SK-N-MC (cell line): ENCODE data around the gene TSHB.
"Not testable (repeated sequence)": the region's sequence is repeated elsewhere in the genome, so short reads cannot be mapped to it uniquely, and the experiment has no call there.

ENCODE experiments used
- DNase-seq: peaks from one replicate; pipeline ENCODE4 v3.0.0-alpha.2; 2011; ENCODE audit warnings: low read depth, low spot score
- H3K27ac ChIP-seq: fragments of 200-600 bp; sonication (generic); 2 replicates; pipeline ENCODE4 v1.5.1; 2016; ENCODE audit warnings: mixed run types
- H3K36me3 ChIP-seq: fragments of 200-600 bp; sonication (generic); 2 replicates; pipeline ENCODE4 v1.6.1; 2017; ENCODE audit warnings: antibody characterized with exemption, low read length, mixed read lengths; ENCODE audit not compliant: insufficient read depth
- H3K4me3 ChIP-seq: fragments of 200-600 bp; sonication (generic); 2 replicates; pipeline ENCODE4 v1.5.1; 2016
- H3K9ac ChIP-seq: fragments of 200-600 bp; sonication (generic); 2 replicates; pipeline ENCODE4 v1.8.0; 2017; ENCODE audit warnings: mixed run types, mixed read lengths; ENCODE audit not compliant: insufficient read length
- H3K9me3 ChIP-seq: fragments of 200-600 bp; sonication (generic); 2 replicates; pipeline ENCODE4 v1.6.1; 2017; ENCODE audit warnings: low read depth, mild to moderate bottlenecking, antibody characterized with exemption, low read length, moderate library complexity, mixed read lengths
- EZH2 ChIP-seq: fragments of 200-600 bp; sonication (generic); IDR thresholded peaks from one replicate; pipeline ENCODE4 v1.6.1; 2017; ENCODE audit warnings: antibody characterized with exemption
- FOXP2 ChIP-seq: optimal IDR thresholded peaks from 2 replicates; pipeline ENCODE3; 2011; ENCODE audit warnings: mild to moderate bottlenecking, moderate library complexity; ENCODE audit not compliant: insufficient read depth; ENCODE audit errors: extremely low read length, control extremely low read depth
- POLR2AphosphoS5 ChIP-seq: IDR thresholded peaks from 2 replicates; pipeline ENCODE4 v1.6.1; 2012; ENCODE audit warnings: mild to moderate bottlenecking, low read depth, low read length, borderline replicate concordance

TSHB gene

DNA sequence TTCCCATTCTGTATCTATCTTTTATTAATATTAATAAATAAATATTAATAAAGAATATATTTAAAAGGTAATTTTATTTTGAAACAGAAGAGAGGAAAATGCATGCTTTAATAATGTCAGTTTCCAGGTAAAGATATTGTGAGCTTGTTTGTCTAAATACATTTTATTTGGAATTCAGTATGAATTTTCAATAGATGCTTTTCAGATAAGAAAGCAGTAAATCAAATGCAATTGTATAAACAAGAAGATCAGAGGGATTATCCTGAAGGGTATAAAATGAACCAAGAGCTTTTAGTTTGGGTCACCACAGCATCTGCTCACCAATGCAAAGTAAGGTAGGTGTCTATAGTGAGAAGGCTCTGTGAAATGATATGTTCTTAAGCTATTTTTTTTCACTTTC is at the start of gene TSHB:
Gene TSHB (plus strand): TSS at position 301 of the 400 bp plus-strand sequence. CDS start 3,537 bp downstream, outside the sequence.
- no peaks in the 10 kb centered on the region for H3K9me3 ChIP-seq
- DNase-seq, result no peak
- no peak within 1 kb of the TSS for H3K4me3 ChIP-seq
- TF ChIP-seq POLR2AphosphoS5, result no peak
- TF ChIP-seq FOXP2, result no peak
- no peak for TF ChIP-seq EZH2
- H3K36me3 ChIP-seq, result no peaks in the 10 kb centered on the region
- H3K9ac ChIP-seq, result no peak within 1 kb of the TSS
- H3K27ac ChIP-seq, result no peak within 1 kb of the TSS

- no peak for DNase-seq
- no peak for TF ChIP-seq POLR2AphosphoS5
- no peak for TF ChIP-seq FOXP2
- no peak for TF ChIP-seq EZH2
- H3K9me3 ChIP-seq, result no peaks in the 10 kb centered on the region
- no peak overlapping the region for H3K9ac ChIP-seq
- H3K36me3 ChIP-seq, result no peaks in the 10 kb centered on the region
- H3K4me3 ChIP-seq, result no peak overlapping the region
- H3K27ac ChIP-seq, result no peak overlapping the region
Measured at GRCh38 chr1:114982251-114982650, 47.4 kb upstream of the TSHB start.

- H3K36me3 ChIP-seq, result no peaks in the 10 kb centered on the region
- peaks cover 11% of the 10 kb centered on the region; the same call in 1 of the 2 replicates for H3K9me3 ChIP-seq
- no peak for DNase-seq
- no peak for TF ChIP-seq FOXP2
- no peak for TF ChIP-seq EZH2
- TF ChIP-seq POLR2AphosphoS5, result no peak
- H3K4me3 ChIP-seq, result no peak overlapping the region
- H3K27ac ChIP-seq, result no peak overlapping the region
- no peak overlapping the region for H3K9ac ChIP-seq
Measured at GRCh38 chr1:114986286-114986685, 43.3 kb upstream of the TSHB start.

DNA sequence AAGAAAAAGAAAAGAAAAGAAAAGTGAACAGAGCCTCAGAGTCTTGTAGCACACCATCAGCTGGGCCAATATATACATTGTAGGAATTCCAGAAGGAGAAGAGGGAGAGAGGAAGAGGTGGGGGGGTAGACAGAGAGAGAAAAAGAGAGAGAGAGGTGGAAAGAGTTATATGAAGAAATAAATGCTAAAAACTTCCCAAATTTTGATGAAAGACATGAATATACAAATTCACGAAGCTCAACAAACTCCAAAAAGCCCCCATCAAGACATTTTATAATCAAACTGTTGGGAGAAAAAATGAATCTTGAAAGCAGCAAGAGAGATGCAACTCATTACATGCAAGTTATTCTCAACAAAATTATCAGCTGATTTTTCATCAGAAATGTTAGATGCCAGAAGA is 41.5 kb upstream of the TSHB start:
- TF ChIP-seq FOXP2, result no peak
- no peak for TF ChIP-seq EZH2
- no peak for TF ChIP-seq POLR2AphosphoS5
- no peak for DNase-seq
- no peak overlapping the region for H3K27ac ChIP-seq
- no peak overlapping the region for H3K4me3 ChIP-seq
- H3K9ac ChIP-seq, result no peak overlapping the region
- peaks cover 11% of the 10 kb centered on the region; the same call in 1 of the 2 replicates for H3K9me3 ChIP-seq
- H3K36me3 ChIP-seq, result no peaks in the 10 kb centered on the region

GRCh38 chr1:114997510-114998289 is 31.9 kb upstream of the TSHB start:
- no peak overlapping the region for H3K9ac ChIP-seq
- H3K27ac ChIP-seq, result no peak overlapping the region
- no peak overlapping the region for H3K4me3 ChIP-seq
- no peaks in the 10 kb centered on the region for H3K36me3 ChIP-seq
- no peaks in the 10 kb centered on the region for H3K9me3 ChIP-seq
- no peak for DNase-seq
- TF ChIP-seq FOXP2, result no peak
- no peak for TF ChIP-seq EZH2
- no peak for TF ChIP-seq POLR2AphosphoS5

DNA sequence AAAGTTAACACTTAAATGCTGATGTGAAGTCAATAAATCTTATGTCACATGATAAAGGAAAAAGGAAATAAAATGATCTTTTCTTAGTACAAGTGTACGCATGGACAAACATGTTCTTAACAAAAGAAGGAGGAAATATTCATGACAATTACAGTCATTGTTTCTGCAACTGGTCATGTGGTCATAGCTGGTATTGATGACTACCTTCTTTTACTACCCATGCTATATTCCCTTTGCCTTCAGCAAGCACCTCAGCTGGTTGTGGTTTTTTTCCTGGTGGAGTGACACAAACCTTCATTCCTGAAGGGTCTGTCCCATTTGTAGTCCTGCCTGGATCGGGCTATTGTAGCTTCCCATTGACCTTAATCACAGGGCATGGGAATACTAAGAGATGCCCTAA is 23.4 kb upstream of the TSHB start:
- Histone ChIP-seq H3K9me3 (no peaks in the 10 kb centered on the region), H3K9ac (no peak overlapping the region), H3K4me3 (no peak overlapping the region), H3K27ac (no peak overlapping the region), H3K36me3 (no peaks in the 10 kb centered on the region)
- no peak for DNase-seq
- TF ChIP-seq POLR2AphosphoS5 (no peak), FOXP2 (no peak), EZH2 (no peak)

GRCh38 chr1:115012006-115012405 is 17.6 kb upstream of the TSHB start:
- Histone ChIP-seq H3K36me3 (no peaks in the 10 kb centered on the region), H3K4me3 (no peak overlapping the region), H3K9me3 (no peaks in the 10 kb centered on the region), H3K27ac (no peak overlapping the region), H3K9ac (no peak overlapping the region)
- DNase-seq, result no peak
- no peak for TF ChIP-seq EZH2
- no peak for TF ChIP-seq POLR2AphosphoS5
- no peak for TF ChIP-seq FOXP2

GRCh38 chr1:115012434-115012833 is 17.2 kb upstream of the TSHB start:
- no peak overlapping the region for H3K27ac ChIP-seq
- no peak for DNase-seq
- no peaks in the 10 kb centered on the region for H3K9me3 ChIP-seq
- no peak for TF ChIP-seq FOXP2
- no peak for TF ChIP-seq POLR2AphosphoS5
- no peak for TF ChIP-seq EZH2
- no peak overlapping the region for H3K4me3 ChIP-seq
- H3K36me3 ChIP-seq, result no peaks in the 10 kb centered on the region
- no peak overlapping the region for H3K9ac ChIP-seq

GRCh38 chr1:115013792-115014191 is 15.8 kb upstream of the TSHB start:
- no peak for DNase-seq
- H3K27ac ChIP-seq, result no peak overlapping the region
- H3K36me3 ChIP-seq, result no peaks in the 10 kb centered on the region
- no peaks in the 10 kb centered on the region for H3K9me3 ChIP-seq
- TF ChIP-seq FOXP2 (no peak), POLR2AphosphoS5 (no peak), EZH2 (no peak)
- H3K4me3 ChIP-seq, result no peak overlapping the region
- no peak overlapping the region for H3K9ac ChIP-seq

DNA sequence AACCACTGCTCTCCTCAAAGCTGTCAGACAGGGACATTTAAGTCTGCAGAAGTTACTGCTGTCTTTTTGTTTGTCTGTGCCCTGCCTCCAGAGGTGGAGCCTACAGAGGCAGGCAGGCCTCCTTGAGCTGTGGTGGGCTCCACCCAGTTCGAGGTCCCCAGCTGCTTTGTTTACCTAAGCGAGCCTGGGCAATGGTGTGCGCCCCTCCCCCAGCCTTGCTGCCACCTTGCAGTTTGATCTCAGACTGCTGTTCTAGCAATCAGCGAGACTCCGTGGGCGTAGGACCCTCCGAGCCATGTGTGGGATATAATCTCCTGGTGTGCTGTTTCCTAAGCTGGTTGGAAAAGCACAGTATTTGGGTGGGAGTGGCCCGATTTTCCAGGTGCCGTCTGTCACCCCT is 10.1 kb upstream of the TSHB start:
- H3K36me3 ChIP-seq, H3K9ac ChIP-seq, DNase-seq, H3K27ac ChIP-seq, H3K9me3 ChIP-seq, H3K4me3 ChIP-seq: not testable (repeated sequence)
